Right atrium auricular region (tissue), 2 donors: ENCODE data around the gene DEF6. TPM values are rescaled to one million over a fixed set of nuclear protein-coding genes. Genes with fewer than 3 reads are reported as not detected.

Source experiments
- DNase-seq: peaks from one replicate; pipeline ENCODE4 v3.0.0-alpha.2; 2019; ENCODE audit warnings: low spot score
- H3K27ac ChIP-seq, 2 donors: fragments of 200-600 bp; sonication (generic); 1 replicate in 1 of 2; 2 replicates in 1 of 2; pipeline ENCODE4 v1.5.1; 2016 to 2019
- H3K27me3 ChIP-seq, 2 donors: fragments of 200-600 bp; sonication (generic); one replicate each; pipeline versions ENCODE4 v1.5.1 to v1.6.0; 2017 to 2019
- H3K36me3 ChIP-seq: fragments of 200-600 bp; sonication (generic); one replicate; pipeline ENCODE4 v1.5.1; 2016
- H3K4me1 ChIP-seq, 2 donors: fragments of 200-600 bp; sonication (generic); one replicate each; pipeline versions ENCODE4 v1.5.1 to v1.6.0; 2017 to 2019
- H3K4me3 ChIP-seq, 2 donors: fragments of 200-600 bp; sonication (generic); 1 replicate in 1 of 2; 2 replicates in 1 of 2; pipeline ENCODE4 v1.5.1; 2017 to 2019; ENCODE audit warnings: mild to moderate bottlenecking in 1 of 2, moderate library complexity in 1 of 2
- H3K9me3 ChIP-seq, 2 donors: fragments of 200-600 bp; sonication (generic); one replicate each; pipeline ENCODE4 v1.5.1; 2019
- CTCF ChIP-seq, 2 donors: fragments of 200-600 bp; sonication (generic); IDR thresholded peaks; one replicate each; pipeline ENCODE4 v1.5.1; 2019; ENCODE audit warnings: antibody characterized with exemption in 2 of 2
- total RNA-seq, 2 donors: library from RNA; depleted of rRNA; stranded (reverse); fragments of >200 nt; gene quantifications; one replicate each; pipeline ENCODE4 v1.1.0, GENCODE V29; 2016

Gene DEF6
- total RNA-seq, 2 donors from 2014 or later: 1.4 to 2.2 TPM

DNA sequence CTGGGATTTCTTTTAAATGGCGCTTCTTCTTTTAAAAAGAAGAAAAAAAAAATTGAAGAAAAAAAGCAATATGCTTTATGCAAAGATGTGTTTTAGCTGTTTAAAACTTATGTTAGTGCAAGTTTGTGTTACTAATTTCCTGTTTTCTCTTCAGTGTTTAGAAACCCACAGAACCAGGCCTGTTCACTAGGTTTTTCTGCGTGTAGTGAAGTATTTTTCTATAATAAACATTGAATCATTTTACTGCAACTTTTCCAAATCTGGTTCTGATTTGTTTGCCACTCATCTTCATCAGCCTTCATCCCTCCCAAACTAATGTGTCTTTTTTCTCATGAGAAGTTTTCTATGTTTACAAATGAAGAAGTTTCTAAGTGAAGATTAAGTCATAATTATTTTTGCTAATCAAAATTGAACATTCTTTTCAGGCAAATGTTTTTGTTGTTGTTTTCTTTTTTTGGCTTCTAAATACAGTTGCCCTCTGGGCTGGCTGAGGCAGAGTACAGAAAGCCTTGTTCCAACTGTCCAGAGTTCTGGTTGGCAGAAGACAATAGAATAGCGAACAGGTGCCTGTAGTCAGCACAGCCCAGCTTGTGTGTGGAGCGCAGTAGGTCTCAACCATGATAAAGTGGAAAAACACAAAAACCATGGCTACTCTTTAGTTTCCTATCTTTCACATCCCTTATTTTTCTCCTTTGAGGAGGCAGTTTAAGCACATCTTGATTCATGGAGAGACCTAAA, 23.6 kb upstream of the DEF6 start:
- no peak overlapping the region for H3K27ac ChIP-seq
- H3K4me1 ChIP-seq: peaks cover 0 to 17% of the 10 kb centered on the region in 2 donors
- TF ChIP-seq CTCF (IDR thresholded peaks at IDR 0.05): no peak
- no peaks in the 10 kb centered on the region for H3K9me3 ChIP-seq
- no peak overlapping the region for H3K4me3 ChIP-seq
- DNase-seq: no peak
- H3K27me3 ChIP-seq: no peaks in the 10 kb centered on the region
- no peaks in the 10 kb centered on the region for H3K36me3 ChIP-seq

DNA sequence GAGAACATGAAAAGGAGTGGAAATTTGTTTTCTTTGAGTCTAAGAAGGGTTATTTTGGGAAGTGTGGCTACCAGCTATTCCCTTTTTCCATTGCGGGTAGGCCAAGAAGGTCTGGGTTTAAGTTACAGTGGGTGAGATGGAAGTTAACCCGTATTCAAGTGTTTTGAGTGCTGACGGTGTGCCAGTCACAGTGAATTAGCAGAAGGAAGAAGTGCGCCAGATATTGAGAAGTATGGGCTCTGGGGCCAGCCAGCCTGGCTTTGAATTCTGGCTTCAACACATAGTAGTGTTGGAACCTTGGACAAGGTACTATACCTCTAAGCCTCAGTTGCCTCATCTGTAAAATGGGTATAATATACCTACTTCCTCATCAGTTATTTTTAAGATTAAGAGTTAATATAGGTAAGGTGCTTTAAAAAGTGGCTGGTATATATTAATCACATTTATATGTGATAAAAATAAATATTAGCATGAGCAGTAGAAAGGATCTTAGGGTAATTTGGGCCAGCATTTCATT, 21.8 kb upstream of the DEF6 start:
- Histone ChIP-seq H3K4me3 (no peak overlapping the region), H3K27ac (peak overlapping the region; percentile 4 to 5), H3K9me3 (no peaks in the 10 kb centered on the region), H3K27me3 (no peaks in the 10 kb centered on the region), H3K4me1 (peaks cover 0 to 17% of the 10 kb centered on the region in 2 donors), H3K36me3 (peaks cover under 1% of the 10 kb centered on the region)
- no peak for TF ChIP-seq CTCF (IDR thresholded peaks at IDR 0.05)
- no peak for DNase-seq

DNA sequence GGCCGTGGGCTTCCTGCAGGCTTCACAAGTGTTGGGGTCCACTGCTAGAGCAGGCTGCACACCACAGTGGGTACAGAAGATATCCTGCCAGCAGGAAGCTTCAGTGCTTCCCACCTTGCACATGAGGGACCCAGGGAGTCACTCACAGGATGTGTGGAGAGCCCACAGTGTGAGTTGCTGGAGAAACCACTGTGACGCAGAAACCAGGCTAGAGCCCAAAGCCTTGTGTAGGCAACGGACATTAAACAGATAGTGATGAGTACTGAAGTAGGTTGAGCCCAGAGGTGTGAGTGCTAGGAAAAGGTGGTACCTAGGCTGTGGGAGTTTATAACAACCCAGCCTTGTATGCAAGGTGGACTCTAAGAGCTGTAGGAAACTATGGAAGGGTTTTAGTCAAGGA, 18.9 kb upstream of the DEF6 start:
- no peak overlapping the region for H3K27ac ChIP-seq
- no peak for TF ChIP-seq CTCF (IDR thresholded peaks at IDR 0.05)
- H3K9me3 ChIP-seq: no peaks in the 10 kb centered on the region
- H3K36me3 ChIP-seq: peaks cover 29% of the 10 kb centered on the region
- no peak overlapping the region for H3K4me3 ChIP-seq
- no peak for DNase-seq
- H3K27me3 ChIP-seq: no peaks in the 10 kb centered on the region
- H3K4me1 ChIP-seq: peaks cover 0 to 17% of the 10 kb centered on the region in 2 donors

DNA sequence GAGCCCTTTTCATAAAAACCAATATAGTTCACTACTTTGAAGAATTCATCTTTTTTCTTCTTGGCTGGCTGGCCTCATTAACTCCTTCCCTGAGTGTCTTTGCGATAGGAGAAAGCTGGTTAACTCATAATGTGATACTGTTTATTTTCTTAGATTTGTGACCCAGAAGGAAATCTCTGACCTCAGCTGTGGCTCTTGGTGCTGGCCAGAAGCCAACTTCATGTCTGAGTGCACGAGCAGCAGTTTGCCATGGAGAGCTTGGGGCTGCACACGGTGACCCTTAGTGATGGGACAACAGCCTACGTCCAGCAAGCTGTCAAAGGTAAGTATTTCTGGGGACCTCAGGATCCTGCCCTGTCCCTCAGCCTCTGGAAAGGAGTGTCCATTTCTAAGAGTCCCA, 16.7 kb upstream of the DEF6 start:
- no peak overlapping the region for H3K4me3 ChIP-seq
- peaks cover 42% of the 10 kb centered on the region for H3K36me3 ChIP-seq
- H3K27me3 ChIP-seq: no peaks in the 10 kb centered on the region
- TF ChIP-seq CTCF (IDR thresholded peaks at IDR 0.05): no peak
- no peak overlapping the region for H3K27ac ChIP-seq
- DNase-seq: no peak
- no peaks in the 10 kb centered on the region for H3K4me1 ChIP-seq
- no peaks in the 10 kb centered on the region for H3K9me3 ChIP-seq

DNA sequence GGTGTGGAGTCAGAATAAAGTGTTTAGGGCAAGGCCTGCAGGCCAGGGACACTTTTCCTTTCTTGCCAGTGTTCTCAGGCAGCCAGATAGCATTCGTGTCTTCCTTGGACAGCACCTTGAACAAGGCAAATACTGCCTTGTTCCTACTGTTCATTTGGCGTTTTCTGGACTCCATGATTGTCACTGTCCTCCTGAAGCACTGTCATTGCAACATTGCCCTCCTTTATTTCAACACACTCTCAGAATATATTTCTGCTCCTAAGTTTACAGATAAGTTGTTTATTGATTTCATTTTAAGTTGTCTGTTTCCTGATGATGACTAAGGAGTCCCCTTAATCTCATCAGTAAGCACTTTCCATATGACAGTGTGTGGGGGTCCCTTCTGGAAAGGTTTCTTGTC, 15.1 kb upstream of the DEF6 start:
- Histone ChIP-seq H3K27me3 (no peaks in the 10 kb centered on the region), H3K4me1 (peaks cover 0 to 2% of the 10 kb centered on the region in 2 donors), H3K27ac (no peak overlapping the region), H3K9me3 (no peaks in the 10 kb centered on the region), H3K36me3 (peaks cover 56% of the 10 kb centered on the region), H3K4me3 (no peak overlapping the region)
- no peak for DNase-seq
- TF ChIP-seq CTCF (IDR thresholded peaks at IDR 0.05): no peak

- peaks cover 65% of the 10 kb centered on the region for H3K36me3 ChIP-seq
- TF ChIP-seq CTCF (IDR thresholded peaks at IDR 0.05): no peak
Observed at GRCh38 chr6:35283361-35283760, 14.3 kb upstream of the DEF6 start.

More at GRCh38 chr6:35283361-35283760, 14.3 kb upstream of the DEF6 start:
- no peaks in the 10 kb centered on the region for H3K27me3 ChIP-seq
- no peak overlapping the region for H3K27ac ChIP-seq
- H3K4me3 ChIP-seq: no peak overlapping the region
- DNase-seq: no peak
- H3K9me3 ChIP-seq: no peaks in the 10 kb centered on the region
- peaks cover 0 to 6% of the 10 kb centered on the region in 2 donors for H3K4me1 ChIP-seq
